GM23338 (cell line): ENCODE data around the gene USP6NL. TPM values are rescaled to one million over a fixed set of nuclear protein-coding genes. Genes with fewer than 3 reads are reported as not detected.

Experiments used
- ATAC-seq: fragments of 200-7000 bp; cut with Tn5 transposase; 3 replicates; pipeline ENCODE4 v1.9.1; 2020
- DNase-seq: peaks from one replicate; pipeline ENCODE4 v3.0.0-alpha.2; 2015; ENCODE audit warnings: low spot score
- H2AFZ ChIP-seq: fragments of 200-600 bp; sonication (generic); 2 replicates; pipeline ENCODE4 v1.8.0; 2016; ENCODE audit warnings: antibody characterized with exemption, mild to moderate bottlenecking, moderate library complexity
- H3F3A ChIP-seq: fragments of 200-600 bp; sonication (generic); replicated peaks from 2 replicates; pipeline ENCODE4 v1.8.0; 2017; ENCODE audit warnings: antibody characterized with exemption, mixed run types, low read depth
- H3K27ac ChIP-seq: fragments of 200-600 bp; sonication (generic); 2 replicates; pipeline ENCODE4 v1.6.1; 2016; ENCODE audit warnings: low read depth
- H3K27me3 ChIP-seq: fragments of 200-600 bp; sonication (generic); 2 replicates; pipeline ENCODE4 v1.8.0; 2016; ENCODE audit warnings: mild to moderate bottlenecking, mixed run types, moderate library complexity; ENCODE audit not compliant: insufficient read depth
- H3K36me3 ChIP-seq: fragments of 200-600 bp; sonication (generic); 2 replicates; pipeline ENCODE4 v1.8.0; 2016; ENCODE audit warnings: mild to moderate bottlenecking; ENCODE audit not compliant: insufficient read depth
- H3K4me1 ChIP-seq: fragments of 200-600 bp; sonication (generic); 2 replicates; pipeline ENCODE4 v1.8.0; 2016; ENCODE audit warnings: mild to moderate bottlenecking, moderate library complexity; ENCODE audit not compliant: insufficient read depth
- H3K4me2 ChIP-seq: fragments of 200-600 bp; sonication (generic); 2 replicates; pipeline ENCODE4 v1.7.1; 2017; ENCODE audit warnings: mixed run types
- H3K4me3 ChIP-seq: fragments of 200-600 bp; sonication (generic); 2 replicates; pipeline ENCODE4 v1.6.1; 2016; ENCODE audit warnings: mixed run types
- H3K79me2 ChIP-seq: fragments of 200-600 bp; sonication (generic); replicated peaks from 2 replicates; pipeline ENCODE4 v1.8.0; 2017; ENCODE audit warnings: mild to moderate bottlenecking; ENCODE audit not compliant: insufficient read depth
- H3K9me2 ChIP-seq: fragments of 200-600 bp; sonication (generic); 2 replicates; pipeline ENCODE4 v1.8.0; 2017; ENCODE audit not compliant: insufficient read depth
- H4K20me1 ChIP-seq: fragments of 200-600 bp; sonication (generic); replicated peaks from 2 replicates; pipeline ENCODE4 v1.8.0; 2017; ENCODE audit warnings: mild to moderate bottlenecking; ENCODE audit not compliant: insufficient read depth
- H3K27ac Mint-ChIP-seq: 2 replicates; pipeline ENCODE4 v1.8.0; 2020; ENCODE audit warnings: inconsistent platforms, mild to moderate bottlenecking, moderate library complexity, mixed read lengths
- H3K27me3 Mint-ChIP-seq: 3 replicates; pipeline ENCODE4 v1.8.0; 2022; ENCODE audit warnings: low read depth, mild to moderate bottlenecking, moderate library complexity, mixed read lengths, inconsistent platforms; ENCODE audit not compliant: insufficient read depth, poor library complexity
- H3K36me3 Mint-ChIP-seq: 3 replicates; pipeline ENCODE4 v1.8.0; 2021; ENCODE audit warnings: low read depth, mild to moderate bottlenecking, inconsistent platforms, moderate library complexity, mixed read lengths
- H3K4me1 Mint-ChIP-seq: 3 replicates; pipeline ENCODE4 v1.8.0; 2020; ENCODE audit warnings: mild to moderate bottlenecking, inconsistent platforms, mixed read lengths
- H3K4me3 Mint-ChIP-seq: 3 replicates; pipeline ENCODE4 v1.8.0; 2021; ENCODE audit warnings: moderate library complexity, mild to moderate bottlenecking, inconsistent platforms, mixed read lengths
- H3K9me3 Mint-ChIP-seq: 3 replicates; pipeline ENCODE4 v1.8.0; 2020; ENCODE audit warnings: moderate library complexity, mild to moderate bottlenecking, inconsistent platforms, mixed read lengths
- NANOG ChIP-seq: IDR thresholded peaks from 2 replicates; pipeline ENCODE4 v1.6.1; 2016; ENCODE audit warnings: antibody characterized with exemption, borderline replicate concordance
- POLR2AphosphoS5 ChIP-seq: IDR thresholded peaks from 2 replicates; pipeline ENCODE4 v1.6.1; 2016; ENCODE audit warnings: antibody characterized with exemption, low read depth
- STAT1 ChIP-seq: IDR thresholded peaks from one replicate; pipeline ENCODE4 v1.6.1; 2016; ENCODE audit warnings: antibody characterized with exemption; ENCODE audit not compliant: unreplicated experiment
- ZNF114 ChIP-seq: fragments of 250-450 bp; sonication (Bioruptor Pico); IDR thresholded peaks from 2 replicates; pipeline ENCODE4 v1.5.0; 2020; ENCODE audit warnings: mild to moderate bottlenecking, moderate library complexity
- polyA plus RNA-seq: library from polyadenylated mRNA; unstranded; fragments of >200 nt; fragmentation: Nextera tagmentation; extraction: Ambion mirVana; gene quantifications from 2 replicates; pipeline ENCODE4 v1.2.1, GENCODE V29; 2016
- total RNA-seq: library from RNA; depleted of rRNA; stranded (reverse); fragments of >200 nt; shearing (Covaris generic); gene quantifications from 2 replicates; pipeline ENCODE4 v1.2.3, GENCODE V29; 2014
- TF ChIP-seq, protein P1 (sequence below): IDR thresholded peaks from one replicate; pipeline ENCODE4 v1.6.1; 2018; ENCODE audit warnings: antibody characterized with exemption; ENCODE audit not compliant: unreplicated experiment
- TF ChIP-seq, protein P2 (sequence below): fragments of 250-450 bp; sonication (Bioruptor Pico); IDR thresholded peaks from 2 replicates; pipeline ENCODE4 v1.5.0; 2020; ENCODE audit warnings: mild to moderate bottlenecking, moderate library complexity

Gene USP6NL
- total and polyA plus RNA-seq, 2 experiments from 2014 or later: 8.1 to 29.7 TPM

- Histone ChIP-seq H3K27ac (no peak overlapping the region), H3K27me3 (no peaks in the 10 kb centered on the region), H3K4me1 (peaks cover 13% of the 10 kb centered on the region), H3K79me2 (peaks cover 95% of the 10 kb centered on the region), H2AFZ (no peak overlapping the region), H3K9me2 (no peaks in the 10 kb centered on the region), H3K36me3 (no peaks in the 10 kb centered on the region), H3K4me2 (no peak overlapping the region), H4K20me1 (no peaks in the 10 kb centered on the region; the same call in none of the 2 replicates), H3F3A (no peaks in the 10 kb centered on the region), H3K4me3 (no peak overlapping the region)
- Mint-ChIP-seq H3K27ac (no peak overlapping the region), H3K27me3 (peaks cover 5% of the 10 kb centered on the region), H3K4me1 (peaks cover 36% of the 10 kb centered on the region), H3K4me3 (no peak overlapping the region), H3K36me3 (no peaks in the 10 kb centered on the region; the same call in 2 of the 3 replicates), H3K9me3 (no peaks in the 10 kb centered on the region)
- TF ChIP-seq, protein P1, sequence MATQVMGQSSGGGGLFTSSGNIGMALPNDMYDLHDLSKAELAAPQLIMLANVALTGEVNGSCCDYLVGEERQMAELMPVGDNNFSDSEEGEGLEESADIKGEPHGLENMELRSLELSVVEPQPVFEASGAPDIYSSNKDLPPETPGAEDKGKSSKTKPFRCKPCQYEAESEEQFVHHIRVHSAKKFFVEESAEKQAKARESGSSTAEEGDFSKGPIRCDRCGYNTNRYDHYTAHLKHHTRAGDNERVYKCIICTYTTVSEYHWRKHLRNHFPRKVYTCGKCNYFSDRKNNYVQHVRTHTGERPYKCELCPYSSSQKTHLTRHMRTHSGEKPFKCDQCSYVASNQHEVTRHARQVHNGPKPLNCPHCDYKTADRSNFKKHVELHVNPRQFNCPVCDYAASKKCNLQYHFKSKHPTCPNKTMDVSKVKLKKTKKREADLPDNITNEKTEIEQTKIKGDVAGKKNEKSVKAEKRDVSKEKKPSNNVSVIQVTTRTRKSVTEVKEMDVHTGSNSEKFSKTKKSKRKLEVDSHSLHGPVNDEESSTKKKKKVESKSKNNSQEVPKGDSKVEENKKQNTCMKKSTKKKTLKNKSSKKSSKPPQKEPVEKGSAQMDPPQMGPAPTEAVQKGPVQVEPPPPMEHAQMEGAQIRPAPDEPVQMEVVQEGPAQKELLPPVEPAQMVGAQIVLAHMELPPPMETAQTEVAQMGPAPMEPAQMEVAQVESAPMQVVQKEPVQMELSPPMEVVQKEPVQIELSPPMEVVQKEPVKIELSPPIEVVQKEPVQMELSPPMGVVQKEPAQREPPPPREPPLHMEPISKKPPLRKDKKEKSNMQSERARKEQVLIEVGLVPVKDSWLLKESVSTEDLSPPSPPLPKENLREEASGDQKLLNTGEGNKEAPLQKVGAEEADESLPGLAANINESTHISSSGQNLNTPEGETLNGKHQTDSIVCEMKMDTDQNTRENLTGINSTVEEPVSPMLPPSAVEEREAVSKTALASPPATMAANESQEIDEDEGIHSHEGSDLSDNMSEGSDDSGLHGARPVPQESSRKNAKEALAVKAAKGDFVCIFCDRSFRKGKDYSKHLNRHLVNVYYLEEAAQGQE: no peak
- TF ChIP-seq ZNF114 (no peak), STAT1 (no peak), POLR2AphosphoS5 (no peak)
- ATAC-seq (no peak), DNase-seq (no peak)
These were observed 62.7 kb downstream of the USP6NL start for GRCh38 chr10:11548768-11549099.

DNA sequence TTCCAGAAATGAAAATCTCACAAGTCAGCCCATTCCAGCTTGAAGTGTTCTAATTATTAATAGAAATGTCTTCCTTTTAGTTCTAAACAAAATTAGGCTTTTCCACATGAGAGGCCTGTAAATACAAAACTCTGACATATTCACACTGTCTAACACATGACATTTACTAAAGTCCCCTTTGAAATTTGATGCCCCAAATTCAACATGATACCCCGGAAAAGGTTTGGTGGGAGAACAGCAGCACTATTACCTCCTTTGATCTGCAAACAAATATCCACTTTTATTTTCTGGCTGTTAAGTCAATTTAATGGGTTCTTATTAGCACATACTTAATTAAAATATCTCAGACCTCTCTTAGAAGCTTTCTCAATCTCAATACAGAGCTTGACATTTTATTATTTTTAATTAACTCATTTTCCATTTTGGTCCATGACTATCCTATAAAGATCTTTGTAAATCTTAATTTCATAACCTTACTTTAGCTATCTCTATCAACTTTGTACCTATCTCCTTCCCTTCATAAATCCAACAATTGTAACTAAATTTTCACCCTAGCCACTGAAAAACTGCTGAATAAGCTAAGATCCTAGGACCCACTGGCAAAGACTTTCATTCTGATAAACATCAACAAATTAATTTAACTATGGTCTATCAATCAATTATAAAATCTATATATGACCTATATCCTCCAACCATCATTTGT lies 63.2 kb downstream of the USP6NL start:
- Histone ChIP-seq H3K4me2 (no peak overlapping the region), H3K27ac (no peak overlapping the region), H3F3A (no peaks in the 10 kb centered on the region), H3K4me1 (peaks cover 13% of the 10 kb centered on the region), H3K27me3 (no peaks in the 10 kb centered on the region), H3K9me2 (no peaks in the 10 kb centered on the region), H3K36me3 (no peaks in the 10 kb centered on the region), H2AFZ (no peak overlapping the region), H3K79me2 (peaks cover 94% of the 10 kb centered on the region), H3K4me3 (no peak overlapping the region), H4K20me1 (no peaks in the 10 kb centered on the region; the same call in none of the 2 replicates)
- H3K27ac Mint-ChIP-seq: no peak overlapping the region
- H3K36me3 Mint-ChIP-seq: no peaks in the 10 kb centered on the region; the same call in 2 of the 3 replicates
- TF ChIP-seq ZNF114: no peak
- TF ChIP-seq NANOG: no peak
- TF ChIP-seq, protein P2, sequence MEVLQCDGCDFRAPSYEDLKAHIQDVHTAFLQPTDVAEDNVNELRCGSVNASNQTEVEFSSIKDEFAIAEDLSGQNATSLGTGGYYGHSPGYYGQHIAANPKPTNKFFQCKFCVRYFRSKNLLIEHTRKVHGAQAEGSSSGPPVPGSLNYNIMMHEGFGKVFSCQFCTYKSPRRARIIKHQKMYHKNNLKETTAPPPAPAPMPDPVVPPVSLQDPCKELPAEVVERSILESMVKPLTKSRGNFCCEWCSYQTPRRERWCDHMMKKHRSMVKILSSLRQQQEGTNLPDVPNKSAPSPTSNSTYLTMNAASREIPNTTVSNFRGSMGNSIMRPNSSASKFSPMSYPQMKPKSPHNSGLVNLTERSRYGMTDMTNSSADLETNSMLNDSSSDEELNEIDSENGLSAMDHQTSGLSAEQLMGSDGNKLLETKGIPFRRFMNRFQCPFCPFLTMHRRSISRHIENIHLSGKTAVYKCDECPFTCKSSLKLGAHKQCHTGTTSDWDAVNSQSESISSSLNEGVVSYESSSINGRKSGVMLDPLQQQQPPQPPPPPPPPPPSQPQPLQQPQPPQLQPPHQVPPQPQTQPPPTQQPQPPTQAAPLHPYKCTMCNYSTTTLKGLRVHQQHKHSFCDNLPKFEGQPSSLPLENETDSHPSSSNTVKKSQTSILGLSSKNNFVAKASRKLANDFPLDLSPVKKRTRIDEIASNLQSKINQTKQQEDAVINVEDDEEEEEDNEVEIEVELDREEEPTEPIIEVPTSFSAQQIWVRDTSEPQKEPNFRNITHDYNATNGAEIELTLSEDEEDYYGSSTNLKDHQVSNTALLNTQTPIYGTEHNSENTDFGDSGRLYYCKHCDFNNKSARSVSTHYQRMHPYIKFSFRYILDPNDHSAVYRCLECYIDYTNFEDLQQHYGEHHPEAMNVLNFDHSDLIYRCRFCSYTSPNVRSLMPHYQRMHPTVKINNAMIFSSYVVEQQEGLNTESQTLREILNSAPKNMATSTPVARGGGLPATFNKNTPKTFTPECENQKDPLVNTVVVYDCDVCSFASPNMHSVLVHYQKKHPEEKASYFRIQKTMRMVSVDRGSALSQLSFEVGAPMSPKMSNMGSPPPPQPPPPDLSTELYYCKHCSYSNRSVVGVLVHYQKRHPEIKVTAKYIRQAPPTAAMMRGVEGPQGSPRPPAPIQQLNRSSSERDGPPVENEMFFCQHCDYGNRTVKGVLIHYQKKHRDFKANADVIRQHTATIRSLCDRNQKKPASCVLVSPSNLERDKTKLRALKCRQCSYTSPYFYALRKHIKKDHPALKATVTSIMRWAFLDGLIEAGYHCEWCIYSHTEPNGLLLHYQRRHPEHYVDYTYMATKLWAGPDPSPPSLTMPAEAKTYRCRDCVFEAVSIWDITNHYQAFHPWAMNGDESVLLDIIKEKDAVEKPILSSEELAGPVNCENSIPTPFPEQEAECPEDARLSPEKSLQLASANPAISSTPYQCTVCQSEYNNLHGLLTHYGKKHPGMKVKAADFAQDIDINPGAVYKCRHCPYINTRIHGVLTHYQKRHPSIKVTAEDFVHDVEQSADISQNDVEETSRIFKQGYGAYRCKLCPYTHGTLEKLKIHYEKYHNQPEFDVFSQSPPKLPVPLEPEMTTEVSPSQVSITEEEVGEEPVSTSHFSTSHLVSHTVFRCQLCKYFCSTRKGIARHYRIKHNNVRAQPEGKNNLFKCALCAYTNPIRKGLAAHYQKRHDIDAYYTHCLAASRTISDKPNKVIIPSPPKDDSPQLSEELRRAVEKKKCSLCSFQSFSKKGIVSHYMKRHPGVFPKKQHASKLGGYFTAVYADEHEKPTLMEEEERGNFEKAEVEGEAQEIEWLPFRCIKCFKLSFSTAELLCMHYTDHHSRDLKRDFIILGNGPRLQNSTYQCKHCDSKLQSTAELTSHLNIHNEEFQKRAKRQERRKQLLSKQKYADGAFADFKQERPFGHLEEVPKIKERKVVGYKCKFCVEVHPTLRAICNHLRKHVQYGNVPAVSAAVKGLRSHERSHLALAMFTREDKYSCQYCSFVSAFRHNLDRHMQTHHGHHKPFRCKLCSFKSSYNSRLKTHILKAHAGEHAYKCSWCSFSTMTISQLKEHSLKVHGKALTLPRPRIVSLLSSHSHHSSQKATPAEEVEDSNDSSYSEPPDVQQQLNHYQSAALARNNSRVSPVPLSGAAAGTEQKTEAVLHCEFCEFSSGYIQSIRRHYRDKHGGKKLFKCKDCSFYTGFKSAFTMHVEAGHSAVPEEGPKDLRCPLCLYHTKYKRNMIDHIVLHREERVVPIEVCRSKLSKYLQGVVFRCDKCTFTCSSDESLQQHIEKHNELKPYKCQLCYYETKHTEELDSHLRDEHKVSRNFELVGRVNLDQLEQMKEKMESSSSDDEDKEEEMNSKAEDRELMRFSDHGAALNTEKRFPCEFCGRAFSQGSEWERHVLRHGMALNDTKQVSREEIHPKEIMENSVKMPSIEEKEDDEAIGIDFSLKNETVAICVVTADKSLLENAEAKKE (CRISPR knock-in tag): no peak
- TF ChIP-seq POLR2AphosphoS5: no peak
- ATAC-seq: no peak
- peaks cover 35% of the 10 kb centered on the region for H3K4me1 Mint-ChIP-seq
- DNase-seq: no peak
- H3K4me3 Mint-ChIP-seq: no peak overlapping the region
- peaks cover 5% of the 10 kb centered on the region for H3K27me3 Mint-ChIP-seq
- H3K9me3 Mint-ChIP-seq: no peaks in the 10 kb centered on the region
